ENCODE results near the gene SLC1A7. TPM values are rescaled to one million over a fixed set of nuclear protein-coding genes. Genes with fewer than 3 reads are reported as not detected.

SLC1A7 gene
- total and polyA plus RNA-seq, 2 of the 13 experiments (the other 11 are each of a cell fraction or from before 2014, with no cell fraction given), result 0.04 to 2.0 TPM

DNA sequence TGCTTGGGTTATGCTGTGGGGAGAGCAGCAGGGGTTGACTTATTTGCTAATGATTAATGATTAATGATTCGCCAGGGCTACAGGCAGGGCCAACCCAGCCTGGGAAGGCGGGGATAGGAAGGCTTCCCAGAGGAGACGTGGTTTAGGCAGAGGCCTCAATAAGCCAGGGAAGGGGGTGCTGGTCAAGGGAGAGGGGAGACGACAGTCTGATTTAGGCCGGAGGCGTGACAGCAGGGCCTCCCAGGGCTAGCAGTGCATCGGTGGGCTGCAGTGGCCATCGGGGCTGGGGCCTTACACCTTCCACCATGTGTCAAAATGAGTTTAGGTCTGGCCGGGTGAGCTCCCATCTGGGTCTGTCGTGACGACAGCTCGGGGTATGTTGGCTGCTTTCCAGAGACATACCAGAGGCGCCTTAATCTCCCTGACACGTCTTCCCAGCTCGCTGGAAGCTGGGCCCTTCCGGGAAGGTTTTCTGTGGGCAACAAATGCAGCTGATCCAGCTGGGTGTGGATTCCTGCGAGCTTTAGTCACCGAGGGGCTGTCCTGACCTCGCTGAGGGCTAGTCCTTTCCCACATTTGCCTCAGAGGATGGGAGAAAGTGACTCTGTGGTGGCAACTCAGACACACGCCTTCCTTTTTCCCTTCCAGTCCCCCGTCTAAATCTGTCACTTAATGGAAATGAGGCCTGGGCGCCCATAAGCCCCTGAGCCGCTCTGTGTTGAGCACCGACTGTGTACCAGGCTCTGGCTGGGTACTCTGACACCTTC is 3.7 kb upstream of the SLC1A7 start (continued):
- TF ChIP-seq DR1 (CRISPR knock-in tag; IDR thresholded peaks at IDR 0.05), result peak; percentile 86
- peak; percentile 25; the same call in 1 of the 2 replicates for TF ChIP-seq HMG20A (CRISPR knock-in tag; IDR thresholded peaks at IDR 0.05; ENCODE audit: borderline replicate concordance)
- TF ChIP-seq ZNF34 (CRISPR knock-in tag; IDR thresholded peaks at IDR 0.05; ENCODE audit: borderline replicate concordance), result no peak
- TF ChIP-seq, protein P1, sequence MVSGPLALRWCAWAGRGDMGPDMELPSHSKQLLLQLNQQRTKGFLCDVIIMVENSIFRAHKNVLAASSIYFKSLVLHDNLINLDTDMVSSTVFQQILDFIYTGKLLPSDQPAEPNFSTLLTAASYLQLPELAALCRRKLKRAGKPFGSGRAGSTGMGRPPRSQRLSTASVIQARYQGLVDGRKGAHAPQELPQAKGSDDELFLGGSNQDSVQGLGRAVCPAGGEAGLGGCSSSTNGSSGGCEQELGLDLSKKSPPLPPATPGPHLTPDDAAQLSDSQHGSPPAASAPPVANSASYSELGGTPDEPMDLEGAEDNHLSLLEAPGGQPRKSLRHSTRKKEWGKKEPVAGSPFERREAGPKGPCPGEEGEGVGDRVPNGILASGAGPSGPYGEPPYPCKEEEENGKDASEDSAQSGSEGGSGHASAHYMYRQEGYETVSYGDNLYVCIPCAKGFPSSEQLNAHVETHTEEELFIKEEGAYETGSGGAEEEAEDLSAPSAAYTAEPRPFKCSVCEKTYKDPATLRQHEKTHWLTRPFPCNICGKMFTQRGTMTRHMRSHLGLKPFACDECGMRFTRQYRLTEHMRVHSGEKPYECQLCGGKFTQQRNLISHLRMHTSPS (CRISPR knock-in tag; IDR thresholded peaks at IDR 0.05; ENCODE audit: low read depth), result peak; percentile 74
- peak; percentile 83; the same call in 1 of the 2 replicates for TF ChIP-seq ZNF782 (CRISPR knock-in tag; IDR thresholded peaks at IDR 0.05; ENCODE audit: borderline replicate concordance)
- no peak for TF ChIP-seq REST (IDR thresholded peaks at IDR 0.05; ENCODE audit: borderline replicate concordance in 1 of 2, low read depth in 1 of 2, low read length in 2 of 2)
- no peak for TF ChIP-seq ZBTB3 (CRISPR knock-in tag; IDR thresholded peaks at IDR 0.05; ENCODE audit: borderline replicate concordance, low read depth)
- peak; percentile 35; the same call in 1 of the 2 replicates for TF ChIP-seq FOXJ3 (CRISPR knock-in tag; IDR thresholded peaks at IDR 0.05; ENCODE audit: borderline replicate concordance)
- peak; percentile 49; the same call in 1 of the 2 replicates for TF ChIP-seq ZBTB10 (CRISPR knock-in tag; IDR thresholded peaks at IDR 0.05; ENCODE audit: borderline replicate concordance)
- TF ChIP-seq ZNF549 (CRISPR knock-in tag; IDR thresholded peaks at IDR 0.05), result no peak
- peak; percentile 88; the same call in 1 of the 2 replicates for TF ChIP-seq ZNF710 (CRISPR knock-in tag; IDR thresholded peaks at IDR 0.05; ENCODE audit: borderline replicate concordance)
- peak; percentile 85 for TF ChIP-seq POLR2AphosphoS5 (IDR thresholded peaks at IDR 0.05; ENCODE audit: low read depth, low read length)
- TF ChIP-seq TGIF2 (CRISPR knock-in tag; IDR thresholded peaks at IDR 0.05), result 0 out of 2 replicates have a peak, but pooled peaks have one; percentile 51
- peak; percentile 35; the same call in 1 of the 2 replicates for TF ChIP-seq SALL2 (CRISPR knock-in tag; IDR thresholded peaks at IDR 0.05)
- peak; percentile 46 for TF ChIP-seq ATF7-NPFF (CRISPR knock-in tag; IDR thresholded peaks at IDR 0.05; ENCODE audit: low read depth)
- TF ChIP-seq RBFOX2 (IDR thresholded peaks at IDR 0.05; ENCODE audit: low read depth, low read length), result peak; percentile 50
- peak; percentile 43 for TF ChIP-seq ZMYM3 (CRISPR knock-in tag; IDR thresholded peaks at IDR 0.05)
- TF ChIP-seq SATB2 (CRISPR knock-in tag; IDR thresholded peaks at IDR 0.05), result peak; percentile 91; the same call in 1 of the 2 replicates

All from HepG2 (cell line).